Eye (tissue), 1 donor: ENCODE measurements around the gene MFSD12.
"Not testable (repeated sequence)": the region's sequence is repeated elsewhere in the genome, so short reads cannot be mapped to it uniquely, and the experiment has no call there.

Source experiments
- DNase-seq: peaks from one replicate; pipeline ENCODE4 v3.0.0-alpha.2; 2015

The MFSD12 gene

GRCh38 chr19:3536429-3537100 lies 20.8 kb downstream of the MFSD12 start:
- DNase-seq, result no peak

GRCh38 chr19:3535981-3536380 lies 21.4 kb downstream of the MFSD12 start:
- no peak for DNase-seq

DNA sequence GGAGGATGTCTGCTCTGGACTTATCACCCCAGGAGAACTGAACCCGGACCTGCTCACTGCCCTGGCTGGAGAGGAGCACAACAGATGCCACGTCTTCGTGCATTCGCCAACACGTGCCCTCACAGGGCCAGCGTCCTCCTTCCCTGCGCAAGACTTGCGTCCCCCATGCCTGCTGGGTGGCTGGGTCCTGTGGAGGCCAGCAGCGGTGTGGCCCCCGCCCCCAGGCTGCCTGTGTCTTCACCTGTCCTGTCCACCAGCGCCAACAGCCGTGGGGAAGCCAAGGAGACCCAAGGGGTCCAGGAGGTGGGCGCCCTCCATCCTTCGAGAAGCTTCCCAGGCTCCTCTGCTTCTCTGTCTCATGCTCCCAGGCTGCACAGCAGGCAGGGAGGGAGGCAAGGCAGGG lies 21.8 kb downstream of the MFSD12 start:
- DNase-seq, result no peak

DNA sequence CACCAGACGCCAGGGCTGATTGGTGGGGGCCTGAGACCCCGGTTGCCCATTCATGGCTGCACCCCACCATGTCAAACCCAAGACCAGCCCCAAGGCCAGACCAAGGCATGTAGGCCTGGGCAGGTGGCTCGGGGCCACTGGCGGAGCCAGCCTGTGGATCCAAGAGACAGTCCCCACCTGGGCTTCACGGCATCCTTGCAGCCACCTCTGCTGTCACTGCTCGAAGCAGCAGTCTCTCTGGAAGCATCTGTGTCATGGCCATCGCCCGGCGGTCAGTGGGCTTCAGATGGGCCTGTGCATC lies 22.2 kb downstream of the MFSD12 start:
- DNase-seq, result no peak

DNA sequence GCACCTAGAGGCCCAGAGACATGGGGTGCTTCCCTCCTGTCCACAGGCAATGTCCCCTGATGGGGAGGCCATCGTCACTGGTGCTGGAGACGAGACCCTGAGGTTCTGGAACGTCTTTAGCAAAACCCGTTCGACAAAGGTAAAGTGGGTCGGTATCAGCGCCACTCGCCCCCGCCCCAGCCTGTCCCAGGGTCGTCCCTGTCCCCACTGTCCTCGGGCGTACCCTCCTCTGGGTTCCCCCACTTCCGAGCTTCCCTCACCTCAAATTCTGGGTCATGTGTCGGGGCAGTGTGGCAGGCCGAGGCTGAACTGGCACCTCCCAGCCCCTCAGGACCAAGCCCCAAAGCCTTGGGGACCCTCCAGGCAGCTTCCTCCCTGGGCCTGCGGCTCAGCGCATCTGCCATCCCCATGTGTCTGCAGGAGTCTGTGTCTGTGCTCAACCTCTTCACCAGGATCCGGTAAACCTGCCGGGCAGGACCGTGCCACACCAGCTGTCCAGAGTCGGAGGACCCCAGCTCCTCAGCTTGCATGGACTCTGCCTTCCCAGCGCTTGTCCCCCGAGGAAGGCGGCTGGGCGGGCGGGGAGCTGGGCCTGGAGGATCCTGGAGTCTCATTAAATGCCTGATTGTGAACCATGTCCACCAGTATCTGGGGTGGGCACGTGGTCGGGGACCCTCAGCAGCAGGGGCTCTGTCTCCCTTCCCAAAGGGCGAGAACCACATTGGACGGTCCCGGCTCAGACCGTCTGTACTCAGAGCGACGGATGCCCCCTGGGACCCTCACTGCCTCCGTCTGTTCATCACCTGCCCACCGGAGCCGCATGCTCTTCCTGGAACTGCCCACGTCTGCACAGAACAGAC lies 22.8 kb downstream of the MFSD12 start:
- no peak for DNase-seq

DNA sequence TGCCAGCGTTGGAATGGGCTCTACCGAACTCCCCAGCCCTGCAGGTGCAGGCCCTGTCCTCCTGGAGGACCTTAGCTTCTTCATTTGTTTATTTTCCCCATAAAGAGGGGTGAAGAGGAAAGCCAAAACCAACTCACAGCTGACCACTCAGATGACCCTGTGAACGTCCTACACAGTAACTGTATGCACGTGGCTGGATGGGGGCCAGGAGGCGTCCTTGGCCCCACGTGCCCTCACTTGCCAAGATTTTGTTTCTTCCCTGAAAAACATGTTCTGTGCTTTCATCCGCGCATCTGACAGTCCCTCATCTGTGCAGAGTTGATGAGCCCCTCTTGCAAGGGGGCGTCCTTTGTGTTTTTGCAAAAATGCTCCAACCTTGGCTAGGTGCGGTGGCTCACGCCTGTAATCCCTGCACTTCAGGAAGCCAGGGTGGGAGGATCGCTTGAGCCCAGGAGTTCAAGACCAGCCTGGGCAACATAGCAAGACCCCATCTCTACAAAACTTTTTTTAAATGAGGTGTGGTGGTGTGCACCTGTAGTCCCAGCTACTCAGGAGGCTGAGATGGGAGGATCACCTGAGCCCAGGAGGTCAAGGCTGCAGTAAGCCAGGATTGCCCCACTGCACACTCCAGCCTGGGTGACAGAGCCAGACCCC lies 23.7 kb downstream of the MFSD12 start:
- DNase-seq, result no peak

DNA sequence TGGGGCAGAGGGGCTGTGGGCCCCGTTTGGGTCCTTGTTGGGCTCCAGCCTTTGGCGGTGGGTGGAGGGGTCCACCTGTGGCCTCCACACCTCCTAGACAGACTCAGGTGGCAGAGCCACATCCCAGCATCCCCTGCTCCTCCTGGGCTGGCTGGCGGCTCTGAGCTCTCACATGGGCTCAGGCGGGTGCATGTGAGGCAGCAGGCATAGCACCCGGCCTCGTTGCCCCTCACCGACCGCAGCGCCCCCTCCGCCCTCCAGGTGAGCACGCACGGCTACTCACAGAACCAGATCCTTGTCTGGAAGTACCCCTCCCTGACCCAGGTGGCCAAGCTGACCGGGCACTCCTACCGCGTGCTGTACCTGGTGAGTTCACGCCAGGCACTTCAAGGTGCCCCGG lies 24.4 kb downstream of the MFSD12 start:
- no peak for DNase-seq

GRCh38 chr19:3532154-3532786 lies 25.1 kb downstream of the MFSD12 start:
- DNase-seq, result no peak

DNA sequence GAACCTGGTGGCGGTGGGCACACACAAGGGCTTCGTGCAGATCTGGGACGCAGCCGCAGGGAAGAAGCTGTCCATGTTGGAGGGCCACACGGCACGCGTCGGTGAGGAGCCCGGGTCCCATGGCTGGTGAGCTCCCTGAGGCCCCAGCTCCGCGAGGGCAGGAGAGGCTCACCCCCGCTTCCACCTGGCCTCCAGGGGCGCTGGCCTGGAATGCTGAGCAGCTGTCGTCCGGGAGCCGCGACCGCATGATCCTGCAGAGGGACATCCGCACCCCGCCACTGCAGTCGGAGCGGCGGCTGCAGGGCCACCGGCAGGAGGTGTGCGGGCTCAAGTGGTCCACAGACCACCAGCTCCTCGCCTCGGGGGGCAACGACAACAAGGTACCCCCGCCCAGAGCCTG lies 25.7 kb downstream of the MFSD12 start:
- no peak for DNase-seq

DNA sequence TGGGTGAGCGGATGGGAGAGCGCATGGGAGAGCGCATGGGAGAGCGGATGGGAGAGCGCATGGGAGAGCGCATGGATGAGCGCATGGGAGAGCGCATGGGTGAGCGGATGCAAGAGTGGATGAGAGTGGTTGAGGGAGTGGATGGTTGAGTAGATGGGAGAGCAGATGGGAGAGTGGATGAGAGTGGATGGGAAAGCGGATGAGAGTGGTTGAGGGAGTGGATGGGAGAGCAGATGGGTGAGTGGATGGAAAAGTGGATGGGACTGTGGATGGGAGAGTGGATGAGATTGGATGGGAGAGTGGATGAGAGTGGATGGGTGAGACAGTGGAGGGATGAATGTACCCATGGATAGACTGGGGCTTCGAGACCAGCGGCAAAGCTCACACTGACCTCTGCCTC lies 27.0 kb downstream of the MFSD12 start:
- DNase-seq, result no peak

DNA sequence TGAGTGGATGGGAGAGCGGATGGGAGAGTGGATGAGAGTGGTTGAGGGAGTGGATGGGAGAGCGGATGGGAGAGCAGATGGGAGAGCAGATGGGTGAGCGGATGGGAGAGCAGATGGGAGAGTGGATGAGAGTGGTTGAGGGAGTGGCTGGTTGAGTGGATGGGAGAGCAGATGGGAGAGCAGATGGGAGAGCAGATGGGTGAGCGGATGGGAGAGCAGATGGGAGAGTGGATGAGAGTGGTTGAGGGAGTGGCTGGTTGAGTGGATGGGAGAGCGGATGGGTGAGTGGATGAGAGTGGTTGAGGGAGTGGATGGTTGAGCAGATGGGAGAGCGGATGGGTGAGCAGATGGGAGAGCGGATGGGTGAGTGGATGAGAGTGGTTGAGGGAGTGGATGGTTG lies 28.1 kb downstream of the MFSD12 start:
- not testable (repeated sequence) for DNase-seq

DNA sequence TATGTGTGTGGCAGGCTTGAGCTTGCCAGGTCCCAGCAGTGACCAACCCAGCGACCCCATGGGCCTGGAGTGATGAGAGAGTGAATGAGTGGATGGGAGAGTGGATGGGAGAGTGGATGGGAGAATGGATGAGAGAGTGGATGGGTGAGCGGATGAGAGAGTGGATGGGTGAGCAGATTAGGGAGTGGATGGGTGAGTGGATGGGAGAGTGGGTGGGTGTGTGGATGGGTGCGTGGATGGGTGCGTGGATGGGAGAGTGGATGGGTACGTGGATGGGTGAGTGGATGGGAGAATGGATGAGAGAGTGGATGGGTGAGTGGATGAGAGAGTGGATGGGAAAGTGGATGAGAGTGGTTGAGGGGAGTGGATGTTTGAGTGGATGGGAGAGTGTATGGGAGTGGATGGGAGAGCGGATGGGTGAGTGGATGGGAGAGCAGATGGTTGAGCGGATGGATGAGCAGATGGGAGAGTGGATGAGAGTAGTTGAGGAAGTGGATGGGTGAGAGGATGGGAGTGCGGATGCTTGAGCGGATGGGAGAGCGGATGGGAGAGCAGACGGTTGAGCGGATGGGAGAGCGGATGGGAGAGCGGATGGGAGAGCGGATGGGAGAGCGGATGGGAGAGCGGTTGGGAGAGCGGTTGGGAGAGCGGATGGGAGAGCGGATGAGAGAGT lies 28.7 kb downstream of the MFSD12 start:
- DNase-seq, result no peak

DNA sequence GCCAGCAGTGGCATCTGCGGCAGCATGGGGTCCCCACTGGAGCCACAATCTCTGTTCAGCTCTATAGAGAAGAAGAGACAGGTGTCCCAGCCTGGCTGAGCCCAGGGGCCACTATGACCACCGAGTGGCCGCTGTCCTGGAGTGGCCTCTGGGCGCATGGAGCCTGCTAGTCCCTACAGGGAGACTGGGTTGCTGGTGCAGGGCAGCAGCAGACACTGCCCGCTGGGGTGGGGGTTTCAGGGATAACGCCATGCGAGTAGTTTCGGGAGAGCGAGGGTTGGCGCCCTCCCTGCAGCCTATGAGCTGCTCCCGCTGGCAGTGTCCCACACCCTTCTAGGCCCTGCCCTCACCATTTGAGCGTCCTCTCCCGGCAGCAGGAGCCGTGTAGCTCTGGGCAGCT lies 29.3 kb downstream of the MFSD12 start:
- no peak for DNase-seq

DNA sequence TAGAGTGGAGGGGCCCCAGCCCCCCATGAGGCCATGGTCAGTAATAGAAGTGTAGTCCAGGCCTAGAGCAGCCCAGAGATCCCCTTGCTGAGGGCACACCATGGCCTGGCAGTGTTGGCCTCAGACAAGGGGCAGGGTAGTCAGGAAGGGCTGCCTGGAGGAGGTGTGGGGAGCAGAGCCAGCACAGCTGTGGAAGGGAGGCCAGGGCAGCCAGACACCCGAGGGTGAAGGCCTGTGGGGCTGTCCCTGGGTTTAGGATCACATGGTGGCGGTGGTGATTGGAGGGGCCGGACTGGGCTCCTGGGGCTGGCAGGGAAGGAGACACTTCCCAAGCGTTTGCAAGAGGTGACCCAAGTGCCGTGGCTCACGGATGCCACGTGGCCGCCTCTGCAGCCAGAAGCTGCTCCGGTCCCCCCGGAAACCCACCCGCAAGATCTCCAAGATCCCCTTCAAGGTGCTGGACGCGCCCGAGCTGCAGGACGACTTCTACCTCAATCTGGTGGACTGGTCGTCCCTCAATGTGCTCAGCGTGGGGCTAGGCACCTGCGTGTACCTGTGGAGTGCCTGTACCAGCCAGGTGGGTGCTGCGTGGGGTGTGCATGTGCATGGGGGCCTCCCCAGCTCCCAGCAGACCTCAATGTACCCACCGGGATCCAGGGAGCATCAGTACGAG lies 30.0 kb downstream of the MFSD12 start:
- no peak for DNase-seq

DNA sequence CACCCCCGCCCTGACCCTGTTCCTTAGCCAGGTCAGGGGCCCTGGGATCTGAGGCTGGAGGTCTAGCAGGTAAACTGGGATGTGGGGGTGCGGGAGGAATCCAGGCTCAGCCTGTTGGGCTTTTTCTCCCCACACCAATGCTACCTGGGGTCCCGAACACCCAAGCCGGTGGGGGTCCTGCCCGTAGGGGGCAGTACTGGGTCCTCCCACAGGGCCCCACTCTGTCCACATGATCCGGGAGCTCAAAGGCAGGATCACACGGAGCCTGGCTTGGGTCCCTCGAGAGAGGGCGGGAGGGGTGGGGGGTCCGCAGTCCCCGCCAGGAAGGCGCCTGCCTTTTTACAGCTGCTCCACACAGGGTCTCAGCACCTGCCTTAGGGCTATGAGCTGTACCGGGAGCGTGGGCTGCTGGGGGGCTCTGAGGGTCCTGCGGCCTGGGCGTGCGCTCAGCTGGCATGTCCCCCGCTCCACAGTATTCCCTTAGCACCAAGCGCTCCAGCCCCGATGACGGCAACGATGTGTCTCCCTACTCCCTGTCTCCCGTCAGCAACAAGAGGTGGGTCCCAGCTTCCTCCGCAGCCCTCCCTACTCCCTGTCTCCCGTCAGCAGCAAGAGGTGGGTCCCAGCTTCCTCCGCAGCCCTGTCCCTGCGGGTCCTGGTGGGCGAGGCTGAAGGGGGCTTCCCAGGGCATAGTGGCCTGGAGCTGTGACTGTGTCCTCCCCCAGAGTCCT lies 30.7 kb downstream of the MFSD12 start:
- no peak for DNase-seq

DNA sequence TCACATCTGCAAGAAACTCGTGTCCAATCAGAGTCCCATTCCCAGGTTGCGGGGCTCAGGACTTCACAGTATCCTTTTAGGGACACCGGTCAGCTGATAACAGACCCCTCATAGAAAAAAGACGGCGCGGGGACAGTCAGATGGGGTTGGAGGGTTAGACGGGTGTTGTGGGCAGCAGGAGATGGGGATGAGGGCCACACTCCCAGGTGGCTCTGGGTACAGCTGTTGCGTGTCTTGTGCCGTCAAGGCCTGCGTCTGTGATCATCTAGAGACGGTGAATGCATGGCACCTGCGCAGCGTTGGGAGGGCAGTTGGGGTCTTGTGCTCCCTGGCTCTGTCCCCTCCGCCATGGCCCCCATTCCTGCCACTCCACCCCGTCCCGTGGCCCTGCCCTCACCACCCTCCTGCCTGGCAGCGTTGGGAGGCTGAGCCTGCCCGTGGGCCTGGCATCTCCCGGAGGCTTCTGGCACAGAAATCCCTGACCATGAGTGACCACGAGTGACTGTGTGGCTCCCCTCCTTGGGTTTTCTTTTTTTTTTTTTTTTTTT lies 32.4 kb downstream of the MFSD12 start:
- no peak for DNase-seq

DNA sequence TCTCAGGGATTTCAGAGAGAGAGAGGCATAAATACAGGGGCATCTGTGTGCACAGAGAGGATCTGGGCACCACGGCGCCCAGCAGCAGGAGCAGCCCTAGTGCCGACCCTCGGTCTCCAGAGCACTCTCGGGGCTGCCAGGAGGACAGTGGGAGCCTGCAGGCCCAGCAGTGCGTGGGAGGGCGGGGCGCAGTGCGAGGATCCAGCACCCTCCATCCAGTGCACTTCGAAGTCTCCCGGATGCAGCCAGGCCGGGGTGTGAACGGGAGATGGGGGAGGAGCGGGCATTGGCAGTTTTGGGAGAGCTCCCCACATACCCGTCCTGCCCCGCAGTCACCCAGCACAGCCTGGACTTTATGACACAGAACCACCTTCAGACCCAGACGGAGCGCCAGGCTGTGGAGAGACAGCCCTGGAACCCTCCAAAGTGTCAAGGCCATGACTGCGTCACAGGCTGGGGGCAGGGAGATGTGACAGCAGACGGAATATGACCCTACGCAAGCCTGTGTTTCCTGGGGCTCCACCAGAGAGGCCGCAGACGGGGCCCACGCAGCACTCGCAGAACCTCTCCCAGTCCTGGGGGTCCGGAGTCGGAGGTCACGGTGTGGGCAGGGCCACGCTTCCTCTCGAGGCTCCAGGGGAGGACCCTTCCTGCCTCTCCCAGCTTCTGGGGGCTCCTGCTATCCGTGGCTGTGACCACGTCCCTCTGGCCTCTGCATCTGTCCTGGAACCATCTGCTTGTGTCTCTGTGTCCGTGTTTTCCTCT lies 33.1 kb downstream of the MFSD12 start:
- no peak for DNase-seq

- DNase-seq, result no peak
Observed at GRCh38 chr19:3523361-3524077, 33.9 kb downstream of the MFSD12 start.

GRCh38 chr19:3522421-3523360 lies 34.7 kb downstream of the MFSD12 start:
- DNase-seq, result no peak
